Neural progenitor cell (in vitro differentiated cells): ENCODE results near the gene LAMB4. TPM values are rescaled to one million over a fixed set of nuclear protein-coding genes. Genes with fewer than 3 reads are reported as not detected.

Experiments
- DNase-seq: peaks from one replicate; pipeline ENCODE4 v3.0.0-alpha.2; 2016; ENCODE audit warnings: low spot score
- H2AFZ ChIP-seq: fragments of 200-600 bp; sonication (generic); replicated peaks from 2 replicates; pipeline ENCODE4 v1.6.1; 2016; ENCODE audit warnings: antibody characterized with exemption
- H3F3A ChIP-seq: fragments of 200-600 bp; sonication (generic); 2 replicates; pipeline ENCODE4 v1.6.1; 2016; ENCODE audit warnings: antibody characterized with exemption, low read depth
- H3K27ac ChIP-seq: fragments of 200-600 bp; sonication (generic); 2 replicates; pipeline ENCODE4 v1.5.1; 2016; ENCODE audit warnings: mild to moderate bottlenecking
- H3K27me3 ChIP-seq: fragments of 200-600 bp; sonication (generic); 2 replicates; pipeline ENCODE4 v1.6.1; 2016; ENCODE audit warnings: mild to moderate bottlenecking, moderate library complexity
- H3K36me3 ChIP-seq: fragments of 200-600 bp; sonication (generic); 2 replicates; pipeline ENCODE4 v1.5.1; 2016
- H3K4me1 ChIP-seq: fragments of 200-600 bp; sonication (generic); 2 replicates; pipeline ENCODE4 v1.6.1; 2016; ENCODE audit warnings: mixed run types
- H3K4me2 ChIP-seq: fragments of 200-600 bp; sonication (generic); 2 replicates; pipeline ENCODE4 v1.6.1; 2016
- H3K4me3 ChIP-seq: fragments of 200-600 bp; sonication (generic); 2 replicates; pipeline ENCODE4 v1.5.1; 2016
- H3K79me2 ChIP-seq: fragments of 200-600 bp; sonication (generic); 2 replicates; pipeline ENCODE4 v1.6.1; 2016; ENCODE audit warnings: low read depth
- H3K9ac ChIP-seq: fragments of 200-600 bp; sonication (generic); 2 replicates; pipeline ENCODE4 v1.6.1; 2016
- H3K9me3 ChIP-seq: fragments of 200-600 bp; sonication (generic); 2 replicates; pipeline ENCODE4 v1.5.1; 2016; ENCODE audit warnings: low read depth
- H4K20me1 ChIP-seq: fragments of 200-600 bp; sonication (generic); 2 replicates; pipeline ENCODE4 v1.6.1; 2016; ENCODE audit warnings: low read depth
- H3K27ac Mint-ChIP-seq: 3 replicates; pipeline ENCODE4 v1.8.0; 2021; ENCODE audit warnings: mixed read lengths
- H3K27me3 Mint-ChIP-seq: 2 replicates; pipeline ENCODE4 v1.8.0; 2022; ENCODE audit warnings: low read depth, mild to moderate bottlenecking, inconsistent platforms, moderate library complexity, mixed read lengths; ENCODE audit not compliant: insufficient read depth
- H3K36me3 Mint-ChIP-seq: 3 replicates; pipeline ENCODE4 v1.8.0; 2021; ENCODE audit warnings: mixed read lengths
- H3K4me1 Mint-ChIP-seq: 3 replicates; pipeline ENCODE4 v1.8.0; 2021; ENCODE audit warnings: mixed read lengths
- H3K4me3 Mint-ChIP-seq: 3 replicates; pipeline ENCODE4 v1.8.0; 2021; ENCODE audit warnings: mild to moderate bottlenecking, moderate library complexity, mixed read lengths
- H3K9me3 Mint-ChIP-seq: 3 replicates; pipeline ENCODE4 v1.8.0; 2020; ENCODE audit warnings: mixed read lengths
- CTCF ChIP-seq: fragments of 200-600 bp; sonication (generic); IDR thresholded peaks from 2 replicates; pipeline ENCODE4 v1.5.1; 2017; ENCODE audit warnings: antibody characterized with exemption, mild to moderate bottlenecking
- EZH2 ChIP-seq: fragments of 200-600 bp; sonication (generic); IDR thresholded peaks from 2 replicates; pipeline ENCODE4 v1.6.1; 2017; ENCODE audit warnings: antibody characterized with exemption, mild to moderate bottlenecking, moderate library complexity
- EZH2phosphoT487 ChIP-seq: fragments of 200-600 bp; sonication (generic); IDR thresholded peaks from 2 replicates; pipeline ENCODE4 v1.6.1; 2017; ENCODE audit warnings: antibody characterized with exemption
- total RNA-seq: library from RNA; depleted of rRNA; stranded (reverse); fragments of >200 nt; gene quantifications from 2 replicates; pipeline ENCODE4 v1.2.3, GENCODE V29; 2015; ENCODE audit warnings: low replicate concordance

LAMB4 gene
- total RNA-seq, 1 donor from 2014 or later = not detected

- no peak for DNase-seq
- no peak overlapping the region for H3K4me2 ChIP-seq
- H3K9me3 ChIP-seq = no peaks in the 10 kb centered on the region
- Mint-ChIP-seq H3K36me3 (no peaks in the 10 kb centered on the region), H3K27ac (no peak overlapping the region), H3K27me3 (peaks cover 35% of the 10 kb centered on the region), H3K4me1 (peaks cover 31% of the 10 kb centered on the region), H3K9me3 (no peaks in the 10 kb centered on the region), H3K4me3 (no peak overlapping the region)
- H2AFZ ChIP-seq = no peak overlapping the region
- H4K20me1 ChIP-seq = no peaks in the 10 kb centered on the region
- H3K27me3 ChIP-seq = peaks cover 44% of the 10 kb centered on the region
- no peak overlapping the region for H3K4me3 ChIP-seq
- peaks cover 37% of the 10 kb centered on the region for H3K4me1 ChIP-seq
- H3K36me3 ChIP-seq = no peaks in the 10 kb centered on the region
- no peak for TF ChIP-seq EZH2phosphoT487
- TF ChIP-seq EZH2 = no peak
- TF ChIP-seq CTCF = no peak
- H3F3A ChIP-seq = peaks cover 60% of the 10 kb centered on the region
- no peak overlapping the region for H3K27ac ChIP-seq
- H3K9ac ChIP-seq = no peak overlapping the region
- no peaks in the 10 kb centered on the region for H3K79me2 ChIP-seq
Measured at GRCh38 chr7:107999779-108000560, 130.2 kb downstream of the LAMB4 start.

GRCh38 chr7:107998660-107999480 is 131.3 kb downstream of the LAMB4 start:
- no peak for TF ChIP-seq EZH2
- no peak for DNase-seq
- Histone ChIP-seq H3K4me1 (peaks cover 43% of the 10 kb centered on the region), H3K79me2 (no peaks in the 10 kb centered on the region), H4K20me1 (no peaks in the 10 kb centered on the region), H3K27ac (no peak overlapping the region), H3K4me2 (no peak overlapping the region), H3F3A (peaks cover 58% of the 10 kb centered on the region), H3K9me3 (no peaks in the 10 kb centered on the region), H2AFZ (no peak overlapping the region), H3K27me3 (peaks cover 33% of the 10 kb centered on the region), H3K36me3 (no peaks in the 10 kb centered on the region), H3K9ac (no peak overlapping the region), H3K4me3 (no peak overlapping the region)
- Mint-ChIP-seq H3K4me3 (no peak overlapping the region), H3K36me3 (no peaks in the 10 kb centered on the region), H3K4me1 (peaks cover 35% of the 10 kb centered on the region), H3K9me3 (no peaks in the 10 kb centered on the region), H3K27me3 (peaks cover 26% of the 10 kb centered on the region), H3K27ac (no peak overlapping the region)

GRCh38 chr7:107998150-107998549 is 132.0 kb downstream of the LAMB4 start:
- Histone ChIP-seq H2AFZ (no peak overlapping the region), H3K27me3 (peaks cover 26% of the 10 kb centered on the region), H3K9me3 (no peaks in the 10 kb centered on the region), H3K4me3 (no peak overlapping the region), H3K36me3 (no peaks in the 10 kb centered on the region), H4K20me1 (no peaks in the 10 kb centered on the region), H3K4me1 (peaks cover 45% of the 10 kb centered on the region), H3K27ac (no peak overlapping the region), H3K4me2 (no peak overlapping the region), H3K79me2 (no peaks in the 10 kb centered on the region), H3F3A (peaks cover 52% of the 10 kb centered on the region), H3K9ac (no peak overlapping the region)
- Mint-ChIP-seq H3K4me1 (peaks cover 39% of the 10 kb centered on the region), H3K36me3 (peaks cover 1% of the 10 kb centered on the region), H3K9me3 (no peaks in the 10 kb centered on the region), H3K27me3 (peaks cover 20% of the 10 kb centered on the region), H3K4me3 (no peak overlapping the region), H3K27ac (no peak overlapping the region)
- no peak for DNase-seq
- TF ChIP-seq EZH2 (no peak), EZH2phosphoT487 (no peak), CTCF (no peak)
